ENCODE results near the gene METTL16. TPM values are rescaled to one million over a fixed set of nuclear protein-coding genes. Genes with fewer than 3 reads are reported as not detected.
A peak's percentile ranks its signal among the peaks of the same experiment; 100 is the strongest.
"Not testable (repeated sequence)": the region's sequence is repeated elsewhere in the genome, so short reads cannot be mapped to it uniquely, and the experiment has no call there.

METTL16 gene
- total RNA-seq, 6 experiments from 2014 or later: 21.7 to 25.7 (median 24.1) TPM

DNA sequence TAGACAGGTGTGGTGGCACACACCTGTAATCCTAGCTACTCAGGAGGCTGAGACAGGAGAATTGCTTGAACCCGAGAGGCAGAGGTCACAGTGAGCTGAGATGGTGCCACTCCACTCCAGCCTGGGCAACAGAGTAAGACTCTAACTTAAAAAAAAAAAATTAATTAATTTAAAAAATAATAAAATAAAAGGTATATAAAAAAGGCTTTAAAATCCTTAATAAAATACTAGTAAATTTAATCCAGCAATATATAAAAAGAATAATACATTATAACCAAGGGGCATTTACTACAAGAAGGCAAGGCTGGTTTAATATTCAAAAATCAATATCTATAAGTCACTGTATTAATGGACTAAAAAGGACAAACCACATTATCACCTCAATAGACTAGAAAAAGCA lies 66.0 kb downstream of the METTL16 start:
- Mint-ChIP-seq H3K36me3 (ENCODE audit: low read depth) (peaks cover 14% of the 10 kb centered on the region), H3K4me3 (no peak overlapping the region)
- DNase-seq: no peak

DNA sequence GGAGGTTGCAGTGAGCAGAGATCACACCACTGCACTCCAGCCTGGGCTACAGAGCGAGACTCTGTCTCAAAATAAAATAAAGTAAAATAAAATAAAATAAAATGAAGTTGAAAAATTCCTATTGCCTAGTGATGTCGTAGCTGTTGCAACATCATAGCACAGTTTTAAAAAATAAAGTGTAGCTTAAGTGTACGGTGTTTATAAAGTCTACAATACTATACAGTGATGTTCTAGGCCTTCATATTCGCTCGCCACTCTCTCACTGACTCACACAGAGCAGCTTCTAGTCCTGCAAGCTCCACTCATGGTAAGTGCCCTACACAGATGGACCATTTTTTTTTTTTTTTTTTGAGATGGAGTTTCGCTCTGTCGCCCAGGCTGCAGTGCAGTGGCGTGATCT lies 67.3 kb downstream of the METTL16 start:
- no peak overlapping the region for H3K27ac Mint-ChIP-seq
- H3K4me1 Mint-ChIP-seq (ENCODE audit: low read depth): peaks cover 3% of the 10 kb centered on the region; the same call in 1 of the 2 replicates
- no peak overlapping the region for H3K4me3 Mint-ChIP-seq
- H3K9me3 Mint-ChIP-seq: peaks cover 6% of the 10 kb centered on the region; the same call in 1 of the 2 replicates
- TF ChIP-seq, protein P1, sequence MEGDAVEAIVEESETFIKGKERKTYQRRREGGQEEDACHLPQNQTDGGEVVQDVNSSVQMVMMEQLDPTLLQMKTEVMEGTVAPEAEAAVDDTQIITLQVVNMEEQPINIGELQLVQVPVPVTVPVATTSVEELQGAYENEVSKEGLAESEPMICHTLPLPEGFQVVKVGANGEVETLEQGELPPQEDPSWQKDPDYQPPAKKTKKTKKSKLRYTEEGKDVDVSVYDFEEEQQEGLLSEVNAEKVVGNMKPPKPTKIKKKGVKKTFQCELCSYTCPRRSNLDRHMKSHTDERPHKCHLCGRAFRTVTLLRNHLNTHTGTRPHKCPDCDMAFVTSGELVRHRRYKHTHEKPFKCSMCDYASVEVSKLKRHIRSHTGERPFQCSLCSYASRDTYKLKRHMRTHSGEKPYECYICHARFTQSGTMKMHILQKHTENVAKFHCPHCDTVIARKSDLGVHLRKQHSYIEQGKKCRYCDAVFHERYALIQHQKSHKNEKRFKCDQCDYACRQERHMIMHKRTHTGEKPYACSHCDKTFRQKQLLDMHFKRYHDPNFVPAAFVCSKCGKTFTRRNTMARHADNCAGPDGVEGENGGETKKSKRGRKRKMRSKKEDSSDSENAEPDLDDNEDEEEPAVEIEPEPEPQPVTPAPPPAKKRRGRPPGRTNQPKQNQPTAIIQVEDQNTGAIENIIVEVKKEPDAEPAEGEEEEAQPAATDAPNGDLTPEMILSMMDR (IDR thresholded peaks at IDR 0.05): no peak
- no peak for DNase-seq
- H3K27me3 Mint-ChIP-seq (ENCODE audit: insufficient read depth): no peaks in the 10 kb centered on the region
- H3K36me3 Mint-ChIP-seq (ENCODE audit: low read depth): peaks cover 14% of the 10 kb centered on the region

More for the DNA sequence above, 66.0 kb downstream of the METTL16 start:
- peaks cover 6% of the 10 kb centered on the region; the same call in 1 of the 2 replicates for H3K9me3 Mint-ChIP-seq
- TF ChIP-seq, protein P1 (IDR thresholded peaks at IDR 0.05): no peak
- H3K27me3 Mint-ChIP-seq (ENCODE audit: insufficient read depth): no peaks in the 10 kb centered on the region
- H3K27ac Mint-ChIP-seq: no peak overlapping the region
- H3K4me1 Mint-ChIP-seq (ENCODE audit: low read depth): peaks cover 9% of the 10 kb centered on the region; the same call in 1 of the 2 replicates

DNA sequence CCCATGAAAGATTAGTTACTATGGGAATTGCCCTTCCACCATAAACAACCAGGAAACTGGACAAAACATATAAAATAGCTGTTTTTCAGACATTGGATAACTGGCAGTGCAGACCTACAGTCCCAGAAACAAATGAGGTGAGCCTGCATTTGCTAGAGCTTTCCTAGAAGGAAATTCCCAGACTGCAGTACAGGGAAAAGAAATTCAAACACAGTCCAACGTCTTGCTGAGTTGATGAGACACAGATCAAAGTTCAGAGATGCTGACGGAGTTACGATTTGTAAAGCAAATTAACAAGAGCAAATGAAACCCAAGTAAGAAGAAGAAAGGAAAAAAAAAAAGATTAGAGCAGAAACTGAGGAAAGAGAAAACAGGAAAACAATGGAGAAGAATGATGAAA lies 69.5 kb downstream of the METTL16 start:
- Mint-ChIP-seq H3K27me3 (ENCODE audit: insufficient read depth) (no peaks in the 10 kb centered on the region), H3K4me3 (no peak overlapping the region), H3K9me3 (peaks cover 6% of the 10 kb centered on the region; the same call in 1 of the 2 replicates), H3K36me3 (ENCODE audit: low read depth) (peaks cover 23% of the 10 kb centered on the region), H3K27ac (no peak overlapping the region), H3K4me1 (ENCODE audit: low read depth) (peaks cover 6% of the 10 kb centered on the region; the same call in 1 of the 2 replicates)
- DNase-seq: no peak
- TF ChIP-seq, protein P1 (IDR thresholded peaks at IDR 0.05): no peak

DNA sequence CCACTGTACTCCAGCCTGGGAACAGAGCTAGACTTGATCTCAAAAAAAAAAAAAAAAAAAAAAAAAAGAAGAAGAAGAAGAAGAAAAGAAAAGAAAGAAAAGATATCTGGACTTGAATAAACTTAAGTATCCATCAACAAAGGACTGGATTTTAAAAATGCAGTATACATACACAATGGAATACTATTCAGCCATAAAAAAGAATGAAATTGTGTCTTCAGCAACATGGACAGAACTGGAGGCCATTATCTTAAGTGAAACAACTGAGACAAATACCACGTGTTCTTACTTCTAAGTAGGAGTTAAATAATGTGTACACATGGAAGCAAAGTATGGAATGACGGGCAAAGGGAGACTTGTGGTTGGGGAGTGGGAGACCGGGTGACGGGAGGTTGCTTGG lies 70.8 kb downstream of the METTL16 start:
- TF ChIP-seq, protein P1 (IDR thresholded peaks at IDR 0.05): no peak
- H3K27me3 Mint-ChIP-seq (ENCODE audit: insufficient read depth): no peaks in the 10 kb centered on the region
- peaks cover 6% of the 10 kb centered on the region; the same call in 1 of the 2 replicates for H3K4me1 Mint-ChIP-seq (ENCODE audit: low read depth)
- H3K9me3 Mint-ChIP-seq: peaks cover 2% of the 10 kb centered on the region; the same call in 1 of the 2 replicates
- H3K4me3 Mint-ChIP-seq: no peak overlapping the region
- H3K36me3 Mint-ChIP-seq (ENCODE audit: low read depth): peaks cover 26% of the 10 kb centered on the region
- H3K27ac Mint-ChIP-seq: no peak overlapping the region
- no peak for DNase-seq

DNA sequence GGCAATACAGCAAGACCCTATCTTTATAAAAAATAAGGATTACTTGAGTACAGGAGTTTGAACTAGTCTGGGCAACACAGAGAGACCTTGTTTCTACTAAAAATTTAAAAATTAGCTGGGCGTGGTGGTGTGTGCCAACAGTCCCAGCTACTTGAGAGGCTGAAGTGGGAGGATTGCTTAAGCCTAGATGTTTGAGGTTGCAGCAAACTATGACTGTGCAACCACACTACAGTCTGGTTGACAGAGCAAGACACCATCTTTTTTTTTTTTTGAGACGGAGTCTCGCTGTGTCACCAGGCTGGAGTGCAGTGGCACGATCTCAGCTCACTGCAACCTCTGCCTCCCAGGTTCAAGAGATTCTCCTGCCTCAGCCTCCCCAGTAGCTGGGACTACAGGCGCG lies 71.7 kb downstream of the METTL16 start:
- not testable (repeated sequence) for H3K4me1 Mint-ChIP-seq (ENCODE audit: low read depth); H3K4me3 Mint-ChIP-seq; H3K27me3 Mint-ChIP-seq (ENCODE audit: insufficient read depth); H3K27ac Mint-ChIP-seq; H3K9me3 Mint-ChIP-seq
- peak; percentile 21 for DNase-seq
- peaks cover 24% of the 10 kb centered on the region for H3K36me3 Mint-ChIP-seq (ENCODE audit: low read depth)

DNA sequence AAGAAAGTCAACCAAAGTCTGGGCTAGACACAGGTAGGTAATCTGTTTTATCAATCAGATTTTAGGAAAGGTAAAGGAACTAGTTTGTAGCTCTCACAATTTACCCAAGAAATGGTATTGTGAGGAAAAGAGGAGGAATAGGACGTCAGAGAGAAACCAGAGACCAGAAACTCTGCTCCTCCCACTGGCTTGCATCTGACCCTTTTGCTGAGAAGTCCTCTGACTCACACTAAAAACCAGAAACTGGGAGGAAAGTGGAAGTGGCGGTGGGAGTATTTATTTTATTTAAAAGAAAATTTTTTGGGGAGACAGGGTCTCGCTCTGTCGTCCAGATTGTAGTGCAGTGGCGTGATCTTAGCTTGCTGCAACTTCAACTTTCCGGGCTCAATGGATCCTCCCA lies 72.9 kb downstream of the METTL16 start:
- Mint-ChIP-seq H3K27me3 (ENCODE audit: insufficient read depth) (no peaks in the 10 kb centered on the region), H3K27ac (peak overlapping the region; percentile 3; the same call in 1 of the 2 replicates), H3K4me1 (ENCODE audit: low read depth) (peaks cover 21% of the 10 kb centered on the region), H3K4me3 (no peak overlapping the region), H3K36me3 (ENCODE audit: low read depth) (peaks cover 25% of the 10 kb centered on the region), H3K9me3 (no peaks in the 10 kb centered on the region)
- no peak for DNase-seq
- TF ChIP-seq, protein P1 (IDR thresholded peaks at IDR 0.05): no peak

Data from HFFc6 (cell line).